SK-N-SH treated with all-trans-retinoic acid at 6 μM for 48 hours (cell line): ENCODE results near the gene NUDT1.

Source experiments
- ATAC-seq: fragments of 200-7000 bp; cut with Tn5 transposase; 3 replicates; pipeline ENCODE4 v1.9.1; 2020; ENCODE audit warnings: mild to moderate bottlenecking, moderate library complexity
- ARNTL ChIP-seq: fragments of 450-650 bp; formaldehyde crosslinking; IDR thresholded peaks from 2 replicates; pipeline ENCODE4 v1.5.0; 2020; ENCODE audit warnings: low read depth, mild to moderate bottlenecking, moderate library complexity, borderline replicate concordance
- BACH2 ChIP-seq: fragments of 250-450 bp; sonication (Bioruptor Pico); IDR thresholded peaks from 2 replicates; pipeline ENCODE4 v1.9.0; 2021; ENCODE audit warnings: mild to moderate bottlenecking, borderline replicate concordance
- CREB5 ChIP-seq: fragments of 250-450 bp; sonication (Bioruptor Pico); IDR thresholded peaks from 2 replicates; pipeline ENCODE4 v1.5.1; 2020; ENCODE audit warnings: low read depth, mild to moderate bottlenecking, moderate library complexity
- CSDC2 ChIP-seq: fragments of 250-450 bp; sonication (Bioruptor Pico); IDR thresholded peaks from 2 replicates; pipeline ENCODE4 v1.5.0; 2020; ENCODE audit warnings: mild to moderate bottlenecking, moderate library complexity
- CSRNP3 ChIP-seq: fragments of 250-450 bp; sonication (Bioruptor Pico); IDR thresholded peaks from 2 replicates; pipeline ENCODE4 v1.5.1; 2021; ENCODE audit warnings: mild to moderate bottlenecking, moderate library complexity
- GLIS3 ChIP-seq: fragments of 250-450 bp; sonication (Bioruptor Pico); IDR thresholded peaks from 2 replicates; pipeline ENCODE4 v1.5.0; 2020; ENCODE audit warnings: mild to moderate bottlenecking, moderate library complexity
- ISL1 ChIP-seq: fragments of 250-450 bp; sonication (Bioruptor Pico); IDR thresholded peaks from 2 replicates; pipeline ENCODE4 v2.1.2; 2022; ENCODE audit warnings: mild to moderate bottlenecking, moderate library complexity
- OSR1 ChIP-seq: fragments of 250-450 bp; sonication (Bioruptor Pico); IDR thresholded peaks from 2 replicates; pipeline ENCODE4 v1.8.0; 2022; ENCODE audit warnings: moderate library complexity, mild to moderate bottlenecking, inconsistent platforms
- PATZ1 ChIP-seq: fragments of 250-450 bp; sonication (Bioruptor Pico); IDR thresholded peaks from 2 replicates; pipeline ENCODE4 v1.8.0; 2020; ENCODE audit warnings: mild to moderate bottlenecking, moderate library complexity, borderline replicate concordance
- POU6F1 ChIP-seq: fragments of 250-450 bp; sonication (Bioruptor Pico); IDR thresholded peaks from 2 replicates; pipeline ENCODE4 v1.8.0; 2021; ENCODE audit warnings: low read depth, mild to moderate bottlenecking, moderate library complexity, borderline replicate concordance
- PPARA ChIP-seq: fragments of 250-450 bp; sonication (Bioruptor Pico); IDR thresholded peaks from 2 replicates; pipeline ENCODE4 v1.5.0; 2020; ENCODE audit warnings: mild to moderate bottlenecking, borderline replicate concordance
- RARB ChIP-seq: fragments of 250-450 bp; sonication (Bioruptor Pico); IDR thresholded peaks from 2 replicates; pipeline ENCODE4 v1.8.0; 2021; ENCODE audit warnings: mild to moderate bottlenecking, moderate library complexity
- SNAI2 ChIP-seq: fragments of 250-450 bp; sonication (Bioruptor Pico); IDR thresholded peaks from 2 replicates; pipeline ENCODE4 v1.5.0; 2020; ENCODE audit warnings: mild to moderate bottlenecking, moderate library complexity
- TCF4 ChIP-seq: fragments of 250-450 bp; sonication (Bioruptor Pico); IDR thresholded peaks from 2 replicates; pipeline ENCODE4 v1.8.0; 2021; ENCODE audit warnings: mild to moderate bottlenecking, moderate library complexity, borderline replicate concordance
- TOX ChIP-seq: fragments of 250-450 bp; sonication (Bioruptor Pico); IDR thresholded peaks from 2 replicates; pipeline ENCODE4 v1.8.0; 2021; ENCODE audit warnings: mild to moderate bottlenecking, moderate library complexity, borderline replicate concordance
- TSHZ2 ChIP-seq: fragments of 250-450 bp; sonication (Bioruptor Pico); IDR thresholded peaks from 2 replicates; pipeline ENCODE4 v1.5.0; 2020; ENCODE audit warnings: mild to moderate bottlenecking, moderate library complexity
- ZC3H10 ChIP-seq: fragments of 250-450 bp; sonication (Bioruptor Pico); IDR thresholded peaks from 2 replicates; pipeline ENCODE4 v1.5.1; 2021; ENCODE audit warnings: mild to moderate bottlenecking, moderate library complexity
- ZFP3 ChIP-seq: fragments of 250-450 bp; sonication (Bioruptor Pico); IDR thresholded peaks from 2 replicates; pipeline ENCODE4 v1.5.0; 2020; ENCODE audit warnings: mild to moderate bottlenecking, moderate library complexity
- ZFP30 ChIP-seq: fragments of 450-650 bp; formaldehyde crosslinking; IDR thresholded peaks from 2 replicates; pipeline ENCODE4 v1.5.0; 2022; ENCODE audit warnings: mild to moderate bottlenecking, moderate library complexity
- ZNF565 ChIP-seq: fragments of 450-650 bp; formaldehyde crosslinking; conservative IDR thresholded peaks from 2 replicates; pipeline ENCODE4 v1.5.0; 2020; ENCODE audit warnings: low read depth, mild to moderate bottlenecking, moderate library complexity
- ZNF70 ChIP-seq: fragments of 450-650 bp; formaldehyde crosslinking; IDR thresholded peaks from 2 replicates; pipeline ENCODE4 v1.5.0; 2020; ENCODE audit warnings: mild to moderate bottlenecking, moderate library complexity
- ZNF8 ChIP-seq: fragments of 450-650 bp; formaldehyde crosslinking; IDR thresholded peaks from 2 replicates; pipeline ENCODE4 v1.5.0; 2020; ENCODE audit warnings: mild to moderate bottlenecking, moderate library complexity

The NUDT1 gene

GRCh38 chr7:2218444-2218785, 23.6 kb upstream of the NUDT1 start:
- no peak for ATAC-seq

GRCh38 chr7:2219136-2219535, 22.9 kb upstream of the NUDT1 start:
- TF ChIP-seq RARB (CRISPR knock-in tag) (no peak), BACH2 (CRISPR knock-in tag) (no peak), ZFP3 (CRISPR knock-in tag) (no peak), TCF4 (no peak), CSDC2 (CRISPR knock-in tag) (no peak), ZC3H10 (CRISPR knock-in tag) (no peak), PATZ1 (CRISPR knock-in tag) (no peak), SNAI2 (no peak), TOX (CRISPR knock-in tag) (no peak), TSHZ2 (CRISPR knock-in tag) (no peak), ZNF70 (CRISPR knock-in tag) (no peak), GLIS3 (no peak), OSR1 (CRISPR knock-in tag) (no peak), ARNTL (CRISPR knock-in tag) (no peak), ISL1 (no peak)
- ATAC-seq: no peak

More at GRCh38 chr7:2218444-2218785, 23.6 kb upstream of the NUDT1 start:
- TF ChIP-seq RARB (CRISPR knock-in tag) (no peak), ZNF8 (no peak), CSDC2 (CRISPR knock-in tag) (no peak), ZFP30 (CRISPR knock-in tag) (no peak), ZFP3 (CRISPR knock-in tag) (no peak), CREB5 (CRISPR knock-in tag) (no peak), ZNF70 (CRISPR knock-in tag) (no peak), TCF4 (no peak), SNAI2 (no peak), ZNF565 (CRISPR knock-in tag) (no peak), PPARA (no peak), CSRNP3 (CRISPR knock-in tag) (no peak), POU6F1 (no peak), ISL1 (no peak), PATZ1 (CRISPR knock-in tag) (no peak), TOX (CRISPR knock-in tag) (no peak), ARNTL (CRISPR knock-in tag) (no peak)
